ENCODE measurements around the gene HSD3B1.
A peak's percentile ranks its signal among the peaks of the same experiment; 100 is the strongest.

HSD3B1 gene

DNA sequence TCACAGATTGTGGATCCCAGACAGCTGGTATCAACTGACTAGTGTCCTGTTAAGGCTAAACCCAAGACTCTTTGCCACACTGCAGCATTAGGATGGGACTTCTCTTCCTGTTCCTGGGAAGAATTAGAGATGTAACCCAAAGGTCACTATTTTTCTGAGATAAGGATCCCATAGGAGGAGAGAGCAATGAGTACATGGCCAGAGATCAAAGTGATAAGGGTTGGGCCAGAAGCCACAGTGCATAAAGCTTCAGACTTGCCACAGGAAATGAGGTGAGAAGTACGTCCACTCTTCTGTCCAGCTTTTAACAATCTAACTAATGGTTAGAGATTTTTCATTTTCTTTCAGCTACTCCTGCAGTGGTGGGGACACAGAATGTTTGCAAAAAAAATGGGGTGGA lies at the start of gene HSD3B1:
Gene HSD3B1 (plus strand): TSS at position 270 of the 400 bp plus-strand sequence. CDS start 267 bp downstream, outside the sequence.
- DNase-seq (ENCODE audit: low spot score): no peak

DNA sequence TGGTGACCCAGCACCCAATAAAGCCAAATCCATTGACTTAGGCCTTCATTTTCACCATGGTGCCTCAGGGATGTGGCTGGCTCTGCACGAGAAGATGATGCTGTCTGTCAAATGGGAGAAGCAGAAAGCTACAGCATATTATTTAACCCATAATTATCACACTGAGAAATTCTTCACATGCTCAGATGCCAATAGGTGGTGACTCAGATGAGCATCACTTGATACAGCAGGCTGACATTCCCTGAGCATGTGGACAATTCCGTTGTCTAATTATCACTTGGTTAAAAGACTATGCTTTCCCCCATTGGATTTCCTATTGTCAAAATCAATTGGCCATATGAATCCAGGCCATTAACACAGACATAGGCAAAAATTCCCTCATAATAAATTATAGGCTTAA lies 44.0 kb upstream of the HSD3B1 start:
- no peak for DNase-seq (ENCODE audit: low spot score)

DNA sequence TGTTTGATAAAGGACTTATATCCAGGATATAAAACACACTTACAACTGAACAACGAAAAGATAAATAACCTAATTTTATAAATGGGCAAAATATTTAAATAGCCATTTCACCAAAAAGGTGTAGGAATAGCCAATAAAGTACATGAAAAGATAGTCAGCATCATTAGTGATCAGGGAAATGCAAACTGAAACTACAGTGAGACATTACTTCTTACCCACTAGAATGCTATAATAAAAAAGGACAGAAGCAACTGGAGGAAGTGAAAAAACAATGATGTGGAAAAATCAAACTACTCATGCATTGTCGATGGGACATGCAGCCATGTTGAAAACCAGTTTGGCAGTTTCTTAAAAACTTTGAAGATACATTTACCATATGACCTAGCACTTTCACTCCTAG lies 43.4 kb upstream of the HSD3B1 start:
- DNase-seq (ENCODE audit: low spot score): no peak

DNA sequence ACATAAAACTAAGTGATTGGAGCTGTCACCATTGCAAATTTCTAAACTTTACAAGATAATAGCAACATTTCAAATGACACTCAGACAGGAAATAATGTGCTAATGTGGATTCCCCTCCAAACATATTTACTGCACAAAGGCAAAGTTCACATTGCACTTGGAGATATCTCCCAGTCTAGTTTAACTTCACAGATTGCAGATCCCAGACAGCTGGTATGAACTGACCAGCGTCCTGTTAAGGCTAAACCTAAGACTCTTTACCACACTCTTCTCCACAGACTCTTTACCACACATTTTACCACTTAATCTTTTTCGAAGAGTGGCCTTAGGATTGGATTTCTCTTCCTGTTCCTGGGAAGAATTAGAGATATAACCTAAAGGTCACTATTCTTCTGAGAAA lies 40.6 kb upstream of the HSD3B1 start:
- no peak for DNase-seq (ENCODE audit: low spot score)

DNA sequence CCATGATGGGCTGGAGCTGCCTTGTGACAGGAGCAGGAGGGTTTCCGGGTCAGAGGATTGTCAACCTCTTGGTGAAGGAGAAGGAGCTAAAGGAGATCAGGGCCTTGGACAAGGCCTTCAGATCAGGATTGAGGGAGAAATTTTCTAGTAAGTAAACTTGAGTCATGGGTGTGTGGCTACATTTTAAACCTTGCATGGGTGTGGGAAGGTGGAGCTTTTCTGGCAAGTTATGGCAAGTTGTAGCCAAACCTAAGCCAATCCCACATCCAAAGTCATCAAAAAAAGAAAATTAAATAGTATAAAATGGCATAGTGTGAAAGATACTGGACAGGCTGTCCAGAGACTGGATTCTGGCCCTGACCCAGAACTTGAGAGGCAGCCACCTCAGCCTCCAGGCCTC lies 39.8 kb upstream of the HSD3B1 start:
- no peak for DNase-seq (ENCODE audit: low spot score)

DNA sequence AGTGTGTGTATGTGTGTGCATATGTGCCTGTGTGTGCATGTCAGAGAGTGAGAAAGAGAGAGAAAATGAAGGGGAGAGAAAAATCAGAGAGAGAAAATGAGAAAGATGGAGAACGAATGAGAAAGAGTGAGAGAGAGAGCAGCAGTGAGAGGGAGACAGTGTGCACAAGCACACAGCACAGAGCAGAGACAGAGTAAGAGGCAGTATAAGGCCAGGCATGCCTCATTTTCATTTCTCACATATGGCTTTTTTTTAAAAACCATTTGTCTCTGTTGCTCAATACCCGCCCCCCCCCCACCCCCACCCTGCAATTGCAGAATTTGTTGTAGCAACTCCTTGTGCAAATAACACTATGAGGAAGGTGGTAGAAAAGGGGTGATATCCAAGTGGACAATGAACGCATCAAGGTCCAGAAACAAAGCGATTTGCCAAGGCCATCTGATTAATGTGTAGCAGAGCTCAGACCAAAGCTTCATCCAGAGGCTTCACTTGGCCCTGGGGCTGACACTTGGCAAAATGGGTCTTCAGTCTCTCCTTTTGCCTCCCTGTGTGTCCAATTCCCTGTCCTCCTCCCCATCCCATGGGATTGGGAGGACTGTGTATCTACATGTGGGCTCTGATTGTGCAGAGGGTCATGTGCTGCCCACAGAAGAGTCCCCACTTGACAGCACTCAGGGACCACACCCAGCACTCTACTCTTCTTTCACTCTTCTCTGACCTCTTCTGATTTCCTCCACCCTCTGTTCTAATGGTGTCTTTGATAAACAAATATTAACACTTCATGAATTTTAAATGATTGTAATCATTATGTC lies 38.9 kb upstream of the HSD3B1 start:
- DNase-seq (ENCODE audit: low spot score): no peak

DNA sequence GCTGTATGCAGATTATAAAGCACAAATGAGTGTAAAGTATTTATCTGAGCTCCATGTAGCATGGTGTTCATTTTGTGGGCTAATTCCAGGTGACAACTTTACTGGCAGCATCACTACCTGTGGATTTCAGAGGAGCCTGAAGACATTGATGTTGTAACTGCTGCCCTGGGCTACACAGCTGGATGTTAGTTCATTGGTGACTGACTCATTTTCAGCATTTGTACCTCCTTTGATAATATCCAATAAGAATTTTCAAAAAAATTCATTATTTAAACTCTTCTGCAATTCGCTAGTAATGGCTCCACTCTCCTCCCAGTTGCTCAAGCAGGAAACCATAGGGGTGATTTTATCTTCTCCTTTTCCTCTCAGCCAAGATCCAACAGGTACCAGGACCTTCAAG lies 37.3 kb upstream of the HSD3B1 start:
- no peak for DNase-seq (ENCODE audit: low spot score)

DNA sequence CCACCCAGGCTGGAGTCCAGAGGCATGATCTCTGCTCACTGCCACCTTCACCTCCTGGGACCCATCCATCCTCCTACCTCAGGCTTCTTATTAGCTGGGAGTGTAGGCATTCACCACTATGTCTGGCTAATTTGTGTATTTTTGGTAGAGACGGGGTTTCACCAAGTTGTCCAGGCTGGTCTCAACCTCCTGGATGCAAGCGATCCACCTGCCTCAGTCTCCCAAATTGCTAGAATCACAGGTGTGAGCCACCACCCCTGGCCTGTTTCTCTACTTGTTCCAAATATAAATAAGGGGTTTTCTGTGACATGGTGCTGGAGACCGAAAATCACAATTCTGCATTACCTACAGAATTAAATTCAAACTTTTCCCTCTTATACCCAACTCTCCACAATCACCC lies 36.6 kb upstream of the HSD3B1 start:
- no peak for DNase-seq (ENCODE audit: low spot score)

DNA sequence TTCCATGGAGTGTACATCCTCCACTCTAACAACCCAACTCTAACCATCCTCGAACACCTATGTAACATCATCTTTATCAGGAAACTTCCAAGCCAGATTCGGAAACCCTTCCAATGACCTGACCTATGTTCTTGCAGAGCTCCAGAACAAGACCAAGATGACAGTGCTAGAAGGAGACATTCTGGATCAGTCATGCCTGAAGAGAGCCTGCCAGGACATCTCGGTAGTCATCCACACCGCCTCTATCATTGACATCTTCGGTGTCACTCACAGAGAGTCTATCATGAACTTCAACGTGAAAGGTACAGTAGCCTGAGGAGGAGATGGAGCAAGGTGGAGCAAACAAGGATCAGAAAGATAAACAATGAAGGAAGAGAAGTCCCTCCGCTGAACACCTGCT lies 36.1 kb upstream of the HSD3B1 start:
- no peak for DNase-seq (ENCODE audit: low spot score)

DNA sequence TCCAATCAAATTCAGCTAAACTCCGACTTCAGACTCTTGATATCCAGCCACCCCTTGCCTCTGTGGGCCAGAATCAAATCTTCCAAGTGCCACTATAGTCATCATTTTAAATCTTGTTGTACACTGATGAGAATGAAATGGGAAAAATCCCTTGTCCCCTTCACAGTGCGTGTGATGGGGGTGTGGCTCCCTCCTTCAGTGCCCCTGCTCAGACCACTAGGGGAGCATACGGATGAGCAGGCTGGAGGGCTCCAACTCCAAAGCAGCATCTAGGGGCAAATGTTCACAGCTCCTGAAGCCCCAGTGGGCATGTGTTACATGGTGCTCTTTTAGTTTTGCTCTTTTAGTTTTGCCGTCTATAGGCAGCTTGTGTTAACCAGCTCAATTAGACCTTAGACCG lies 35.4 kb upstream of the HSD3B1 start:
- no peak for DNase-seq (ENCODE audit: low spot score)

DNA sequence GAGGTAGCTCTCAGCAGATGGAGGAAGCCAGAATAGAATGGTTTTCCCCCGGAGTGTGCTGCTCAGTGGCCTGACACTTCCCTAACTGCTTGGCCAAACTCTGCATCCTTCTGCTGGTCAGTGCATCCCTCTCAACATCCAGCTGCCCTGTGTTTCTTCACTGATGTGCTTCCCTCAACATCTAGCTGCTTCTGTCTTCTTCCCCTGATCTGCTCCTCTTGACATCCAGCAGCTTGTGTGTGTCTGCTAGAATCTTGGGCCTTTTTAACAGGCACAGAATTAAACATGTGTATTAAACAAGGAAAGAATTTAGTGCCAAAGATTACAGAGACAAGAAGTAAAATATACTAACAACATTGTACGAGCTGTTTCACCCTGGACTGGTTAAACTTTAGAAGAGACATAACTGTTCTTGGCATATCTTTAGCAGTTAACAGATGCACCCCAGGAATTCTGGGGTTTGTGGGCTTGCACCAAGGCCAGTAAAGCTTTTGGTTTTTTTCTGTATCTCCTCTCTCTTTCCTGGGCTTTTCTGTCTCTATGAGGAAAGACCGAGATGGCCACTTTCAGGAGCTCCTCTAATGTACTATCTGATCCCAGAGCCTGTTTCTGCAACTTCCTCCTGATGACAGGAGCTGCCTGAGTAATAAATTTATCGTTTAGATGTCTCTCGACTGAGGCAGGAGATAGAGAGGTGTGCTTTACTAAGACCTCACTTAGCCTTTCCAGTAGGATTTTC lies 34.8 kb upstream of the HSD3B1 start:
- DNase-seq (ENCODE audit: low spot score): no peak

DNA sequence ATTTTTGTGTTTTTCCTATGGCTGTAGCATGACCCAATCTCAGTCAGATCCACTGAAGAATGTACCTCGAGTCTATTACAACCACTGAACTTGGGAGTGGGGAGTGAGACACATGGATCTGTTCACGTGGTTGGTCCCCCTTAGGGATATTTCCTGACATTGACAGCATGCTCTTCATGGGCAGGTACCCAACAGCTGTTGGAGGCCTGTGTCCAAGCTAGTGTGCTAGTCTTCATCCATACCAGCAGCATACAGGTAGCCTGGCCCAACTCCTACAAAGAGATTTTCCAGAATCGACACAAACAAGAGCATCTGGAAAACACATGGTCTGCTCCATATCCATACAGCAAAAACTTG lies 34.2 kb upstream of the HSD3B1 start:
- DNase-seq (ENCODE audit: low spot score): no peak

DNA sequence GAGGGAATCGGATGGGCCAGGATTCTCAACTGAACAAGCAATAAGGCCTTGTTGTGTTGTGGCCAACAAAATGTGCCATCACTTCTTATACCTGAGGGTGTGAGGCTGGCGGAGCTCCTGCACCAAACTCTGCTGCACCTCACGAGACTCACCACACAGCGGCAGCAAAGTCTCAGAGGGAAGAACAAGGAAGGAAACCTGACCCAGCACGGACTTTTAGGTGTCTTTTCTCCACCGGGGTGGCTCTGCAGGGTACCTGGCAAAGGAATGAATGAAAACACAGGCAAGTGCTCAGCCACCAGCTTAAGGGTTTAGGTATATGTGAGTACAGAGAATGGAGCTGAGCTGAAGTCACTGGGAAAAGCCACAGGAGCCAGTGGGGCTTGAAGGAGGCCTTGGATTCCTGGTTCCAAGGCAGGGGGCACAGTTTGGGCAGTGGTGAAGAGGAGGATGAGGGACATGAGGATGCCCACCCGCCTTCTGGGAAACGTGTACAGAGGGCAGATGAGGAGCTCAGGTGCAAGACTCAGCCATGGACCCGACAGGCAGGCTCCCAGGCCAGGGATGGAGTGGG lies 31.1 kb upstream of the HSD3B1 start:
- DNase-seq (ENCODE audit: low spot score): peak; percentile 40

DNA sequence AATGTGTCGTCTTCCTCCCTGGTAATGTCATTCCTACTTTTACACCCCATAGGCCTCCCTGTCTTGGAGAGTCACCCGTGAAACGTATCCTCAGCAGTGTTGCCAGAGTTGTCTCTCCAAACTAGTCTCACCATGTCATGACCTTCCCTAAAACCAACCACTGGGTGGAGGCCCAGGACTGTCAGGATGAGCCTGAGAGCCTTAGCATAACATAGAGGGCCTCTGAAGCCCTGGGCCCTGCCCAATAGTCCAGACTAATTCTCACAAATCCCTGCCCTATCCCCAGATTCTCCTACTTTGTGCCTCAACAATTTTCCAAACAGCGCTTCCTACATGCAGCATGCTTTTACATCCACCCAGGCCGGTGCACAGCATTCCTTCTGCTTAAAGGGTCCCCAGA lies 29.3 kb upstream of the HSD3B1 start:
- DNase-seq (ENCODE audit: low spot score): no peak

DNA sequence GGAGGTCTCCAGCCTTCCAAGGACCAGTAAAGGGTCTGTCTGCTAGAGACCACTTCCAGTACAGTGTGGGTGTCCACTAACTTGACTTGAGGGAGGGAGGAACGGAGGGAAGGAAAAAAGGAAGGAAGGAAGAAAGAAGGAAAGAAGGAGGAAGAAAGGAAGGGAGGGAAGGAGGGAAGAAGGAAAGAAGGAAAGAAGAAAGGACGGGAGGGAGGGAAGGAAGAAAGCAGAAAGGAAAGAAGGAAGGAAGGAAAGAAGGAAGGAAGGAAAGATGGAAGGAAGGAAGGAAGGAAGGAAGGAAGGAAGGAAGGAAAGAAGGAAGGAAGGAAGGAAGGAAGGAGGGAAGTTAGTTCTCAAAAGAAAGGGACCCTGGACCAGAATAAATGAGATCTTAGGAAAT lies 26.8 kb upstream of the HSD3B1 start:
- DNase-seq (ENCODE audit: low spot score): no peak

DNA sequence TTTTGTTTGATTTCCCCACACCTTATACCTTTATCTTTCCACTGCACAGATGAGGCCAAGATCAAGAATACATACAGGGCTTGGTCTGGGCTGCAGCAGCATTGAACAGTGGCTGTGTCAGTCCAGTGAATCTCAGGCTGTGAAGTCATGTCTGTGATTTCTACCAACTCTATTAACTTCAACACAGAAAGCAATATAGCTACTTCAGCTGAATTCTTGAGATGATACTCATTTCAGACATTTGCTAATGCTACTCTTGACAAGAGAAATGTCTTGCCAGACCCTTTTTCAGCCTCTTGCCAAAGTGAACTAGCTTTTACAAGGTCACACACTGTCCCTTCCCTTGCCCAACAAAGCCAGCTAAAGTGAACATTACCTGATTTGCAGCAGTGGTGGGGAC lies 25.1 kb upstream of the HSD3B1 start:
- DNase-seq (ENCODE audit: low spot score): no peak

DNA sequence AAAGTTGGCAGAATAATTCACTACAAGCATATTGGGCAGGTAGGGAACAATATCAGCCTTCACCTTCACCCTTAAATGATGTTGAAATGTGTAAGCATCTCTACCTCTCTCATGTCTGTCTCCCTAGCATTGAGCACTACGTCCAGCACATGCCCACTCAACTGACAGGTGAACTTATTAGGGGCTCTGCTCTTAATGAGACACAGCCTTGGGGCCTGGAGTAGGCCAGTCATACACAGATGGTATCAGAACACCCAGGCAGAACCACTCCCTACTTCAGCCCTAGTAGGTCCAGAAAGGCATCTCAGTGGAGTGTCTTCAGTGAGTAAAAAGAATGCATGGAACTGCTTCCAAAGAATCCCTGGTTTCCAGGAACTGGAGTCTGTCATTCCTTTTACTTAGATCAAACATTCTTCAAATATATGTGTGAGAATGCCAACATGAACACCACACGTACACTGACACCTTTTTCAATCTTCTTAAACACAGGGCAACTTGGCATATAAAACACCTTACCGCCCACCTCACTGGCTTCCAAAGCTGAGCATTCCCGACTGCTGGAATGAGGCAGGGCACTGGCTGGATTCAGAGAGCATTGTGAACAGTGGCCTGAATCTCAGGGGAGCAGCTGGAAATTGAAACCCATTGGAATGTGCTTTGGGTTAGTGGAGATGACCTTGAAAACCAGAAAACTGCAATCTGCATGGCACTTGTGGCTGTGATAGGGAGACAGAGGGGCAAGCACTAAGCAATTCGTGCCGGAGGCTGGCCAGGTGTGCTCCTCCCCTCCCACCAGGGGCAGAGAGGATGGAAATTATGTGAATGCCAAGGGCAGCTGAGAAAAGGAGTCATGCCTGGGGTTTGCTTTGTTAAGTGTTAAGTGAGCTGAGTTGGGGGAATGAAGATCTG lies 24.2 kb upstream of the HSD3B1 start:
- DNase-seq (ENCODE audit: low spot score): no peak

DNA sequence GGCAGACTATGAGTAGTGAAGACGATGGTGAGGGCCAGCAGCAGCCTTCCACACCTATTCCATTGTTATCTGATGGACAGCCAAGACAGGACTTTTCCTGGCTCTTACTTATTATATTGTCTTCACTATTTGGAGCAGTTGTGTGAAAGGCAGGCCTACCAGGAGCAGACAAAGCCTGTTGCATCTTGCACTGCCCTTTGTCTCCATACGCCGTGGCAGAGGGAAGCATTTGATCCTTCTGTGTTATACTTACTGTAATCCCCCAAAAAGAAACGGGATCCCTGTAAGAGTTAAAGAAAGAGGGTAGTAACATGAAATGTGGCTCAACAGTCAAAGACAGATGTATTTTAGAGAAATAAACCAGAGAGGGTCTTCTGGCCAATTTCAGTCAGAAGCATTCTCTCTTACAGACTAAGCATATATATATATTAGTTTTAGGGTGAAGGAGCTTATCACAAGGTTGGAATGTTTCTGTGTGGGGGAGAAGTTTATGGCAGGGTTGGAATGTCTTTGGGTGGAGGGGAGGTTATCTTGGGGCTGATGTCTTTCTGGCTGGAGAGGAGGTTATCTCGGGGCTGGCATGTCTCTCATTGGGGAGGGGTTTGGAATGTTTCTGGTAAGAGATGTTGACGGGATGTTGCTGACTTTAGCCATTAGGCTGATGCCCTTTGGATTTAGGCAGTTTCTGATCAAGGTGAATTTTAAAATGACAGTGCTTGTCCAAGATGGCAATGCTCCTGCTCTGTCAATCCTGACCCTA lies 23.4 kb upstream of the HSD3B1 start:
- DNase-seq (ENCODE audit: low spot score): no peak

DNA sequence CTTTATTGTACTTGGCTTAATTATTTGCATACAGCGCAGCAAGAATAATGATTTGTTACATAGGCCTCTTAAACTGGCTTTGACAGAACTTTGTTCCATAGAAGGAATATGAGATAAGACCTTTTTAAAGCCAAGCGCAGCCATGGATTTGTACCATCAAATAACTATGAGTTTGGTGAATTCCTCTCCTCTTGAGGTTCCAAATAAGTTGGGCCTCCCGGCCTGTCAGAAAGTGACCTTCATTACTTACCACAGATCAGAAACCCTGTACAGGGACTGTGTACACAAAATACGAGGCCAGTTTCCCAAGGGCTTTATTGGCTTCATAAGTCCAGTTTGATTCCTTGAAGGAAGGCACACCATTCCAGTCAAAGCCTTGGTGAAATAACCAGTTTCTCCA lies 21.8 kb upstream of the HSD3B1 start:
- DNase-seq (ENCODE audit: low spot score): no peak

DNA sequence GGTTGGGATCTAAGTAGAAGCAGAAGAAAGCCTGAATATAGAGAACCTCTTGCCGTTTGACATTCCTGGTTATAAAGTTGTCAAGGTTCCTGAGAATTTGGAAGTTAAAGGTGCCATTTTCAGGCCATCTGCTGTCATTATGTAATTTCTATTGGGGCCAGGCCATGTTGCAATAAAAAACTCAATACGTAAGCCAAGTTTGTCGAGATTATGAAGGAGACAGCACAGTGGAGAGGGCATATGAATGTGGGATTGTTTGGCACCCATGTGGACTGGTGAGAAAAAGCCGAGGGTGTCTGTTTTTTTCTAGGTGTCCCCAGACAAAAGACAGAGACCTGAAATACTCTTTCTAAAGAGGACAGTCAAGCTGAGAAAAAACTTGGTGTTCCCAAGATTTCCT lies 18.8 kb upstream of the HSD3B1 start:
- no peak for DNase-seq (ENCODE audit: low spot score)

DNA sequence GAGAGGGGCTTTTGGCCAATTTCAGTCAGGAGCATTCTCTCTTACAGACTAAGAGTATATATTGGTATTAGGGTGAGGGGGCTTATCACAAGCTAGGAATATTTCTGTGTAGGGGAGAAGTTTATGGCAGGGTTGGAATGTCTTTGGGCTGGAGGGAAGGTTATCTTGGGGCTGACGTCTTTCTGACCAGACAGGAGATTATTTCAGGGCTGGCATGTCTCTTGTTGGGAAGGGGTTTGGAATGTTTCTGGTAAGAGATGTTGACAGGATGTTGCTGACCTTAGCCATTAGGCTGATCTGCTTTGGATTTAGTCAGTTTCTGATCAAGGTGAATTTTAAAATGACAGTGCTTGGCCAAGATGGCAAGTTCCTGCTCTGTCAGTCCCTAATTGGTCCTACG lies 17.8 kb upstream of the HSD3B1 start:
- no peak for DNase-seq (ENCODE audit: low spot score)

DNA sequence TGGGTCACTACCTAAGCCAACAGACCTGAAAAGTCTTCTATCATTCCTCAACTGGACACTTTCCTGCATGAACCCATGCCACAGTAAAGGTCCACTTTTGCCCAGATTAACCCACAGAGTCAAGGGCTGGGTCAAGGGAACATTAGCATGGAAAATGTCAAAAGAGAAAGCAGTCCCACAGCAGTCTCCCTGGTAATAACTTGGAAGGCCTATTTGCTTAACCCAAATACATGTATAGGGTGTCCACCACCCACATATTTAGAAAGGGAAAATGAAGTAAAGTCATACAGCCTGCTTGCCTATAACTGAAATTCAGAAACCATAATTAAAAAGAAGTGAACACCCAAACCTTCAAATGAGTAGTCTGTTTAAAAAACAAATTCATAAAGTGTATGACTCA lies 16.1 kb upstream of the HSD3B1 start:
- no peak for DNase-seq (ENCODE audit: low spot score)
